GM19035 (cell line): ENCODE measurements around the gene BMP5.
A peak's percentile ranks its signal among the peaks of the same experiment; 100 is the strongest.

ENCODE experiments used
- ATAC-seq: cut with Tn5 transposase; IDR thresholded peaks from one replicate; pipeline ENCODE4 v1.9.1; 2021; ENCODE audit not compliant: unreplicated experiment

BMP5 gene

DNA sequence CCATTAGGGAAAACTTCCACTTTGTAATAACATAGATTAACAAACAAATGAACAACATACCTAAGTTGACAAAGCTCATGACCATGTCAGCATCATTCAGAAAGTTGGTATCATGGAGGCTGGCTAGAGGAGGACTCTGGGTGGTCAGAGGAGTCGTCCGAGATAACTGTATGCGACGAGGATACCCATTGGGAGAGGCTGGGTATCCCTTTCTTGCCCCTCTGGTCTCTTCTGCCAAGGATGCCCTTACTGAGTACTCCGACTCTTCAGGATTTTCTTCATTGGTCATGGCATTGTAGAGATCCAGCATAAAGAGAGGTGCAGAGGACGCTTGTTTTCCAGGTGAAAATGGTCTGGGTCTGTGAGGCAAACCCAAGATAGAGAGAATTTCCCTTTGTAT is 1.1 kb downstream of the BMP5 start:
- no peak for ATAC-seq

DNA sequence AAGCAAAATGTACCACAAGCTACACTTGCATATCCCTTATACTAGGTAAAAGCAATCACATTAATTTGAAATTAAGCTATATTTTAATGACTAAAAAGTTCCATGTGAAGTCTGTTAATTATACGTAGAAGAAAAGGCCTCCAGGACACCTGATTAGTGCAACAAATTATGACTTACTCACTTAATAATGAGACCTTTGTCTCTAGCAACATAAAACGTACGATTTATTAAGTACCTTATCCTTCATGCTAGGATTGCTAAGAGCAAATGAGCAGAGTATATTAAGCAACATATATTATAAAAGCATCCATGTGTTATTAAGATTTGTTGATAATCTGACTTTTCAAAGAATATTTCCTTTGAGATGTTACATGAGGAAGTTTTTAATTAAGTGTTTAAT is 2.5 kb downstream of the BMP5 start:
- no peak for ATAC-seq

DNA sequence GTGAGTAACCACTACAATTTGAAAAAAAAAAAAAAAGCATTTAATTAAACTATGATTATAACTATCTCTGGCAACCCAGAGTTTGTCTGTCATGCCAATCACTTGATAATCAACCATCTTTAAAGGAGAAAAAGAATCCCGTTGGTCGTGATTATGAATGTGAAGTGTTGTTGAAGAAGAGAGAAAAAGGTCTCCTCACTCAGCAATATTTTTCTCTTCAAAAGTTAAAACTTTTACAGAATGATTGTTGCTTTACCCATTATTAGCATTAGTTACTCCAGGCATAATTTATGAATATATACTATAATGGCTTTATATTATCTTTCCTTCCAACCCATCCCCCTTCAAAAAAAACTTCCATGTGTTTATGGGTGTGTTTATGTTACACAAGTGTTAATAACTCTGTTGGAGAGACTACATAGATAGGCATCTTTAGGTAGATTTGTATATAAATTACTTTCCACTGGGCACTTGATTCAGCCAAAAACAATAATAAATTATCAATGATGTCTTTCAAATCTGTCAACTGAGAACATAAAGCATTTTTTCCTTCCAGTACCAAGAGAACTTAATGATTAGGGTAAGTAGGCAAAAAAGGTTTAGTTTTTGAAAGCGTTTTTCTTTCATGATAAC is 5.1 kb downstream of the BMP5 start:
- no peak for ATAC-seq

DNA sequence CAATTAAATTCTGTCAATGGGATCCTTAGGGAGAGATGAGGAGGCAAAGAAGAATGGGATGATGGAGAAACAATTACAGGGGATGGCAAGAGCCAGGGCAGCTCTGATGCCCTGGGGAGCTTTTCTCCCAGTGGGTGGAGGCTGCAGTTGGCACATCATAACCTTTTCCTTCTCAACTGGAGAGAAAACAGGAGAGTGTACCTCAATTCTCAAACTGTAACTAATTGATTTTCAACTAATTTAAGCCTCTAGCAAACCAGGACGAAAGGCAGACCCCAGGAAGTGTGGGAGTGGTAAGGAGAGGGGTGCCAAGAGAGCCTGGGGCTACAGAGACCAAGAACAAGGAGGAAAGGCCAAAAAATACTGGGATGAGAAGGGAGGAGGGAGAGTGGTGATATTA is 5.7 kb downstream of the BMP5 start:
- ATAC-seq: no peak

DNA sequence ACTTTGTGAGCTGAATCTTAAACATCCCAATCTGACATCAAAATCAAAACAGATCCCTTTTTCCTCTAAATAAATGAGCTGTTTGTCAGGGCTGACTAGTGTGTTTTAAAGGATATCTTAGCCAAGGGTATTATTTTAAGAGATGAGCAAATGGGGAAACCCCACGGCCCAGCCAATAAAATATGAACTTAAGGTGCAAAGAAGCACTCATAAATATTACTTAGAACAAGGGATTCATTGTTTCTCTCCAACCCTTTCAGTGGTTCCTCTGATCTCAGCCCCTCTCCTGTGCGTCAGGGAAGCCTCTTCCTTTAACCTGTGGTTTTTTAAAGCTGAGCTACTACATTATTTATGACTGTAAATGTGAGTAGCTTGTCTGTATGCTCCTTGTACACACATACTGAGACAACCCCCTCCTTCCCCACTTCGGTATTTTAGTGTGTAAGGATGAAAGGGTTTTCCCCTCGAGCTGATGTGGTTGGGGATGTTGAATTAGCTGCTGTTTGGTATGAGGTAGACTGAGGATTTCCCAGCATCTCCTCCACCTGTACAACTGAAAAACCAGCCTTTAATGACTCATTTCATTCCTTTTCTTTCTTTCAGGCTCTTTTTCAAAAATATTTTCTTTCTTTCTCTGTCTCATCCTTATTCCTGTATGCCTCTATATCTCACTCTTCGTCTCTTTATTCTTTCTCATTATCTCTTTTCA is 6.5 kb downstream of the BMP5 start:
- ATAC-seq: peak; percentile 95

DNA sequence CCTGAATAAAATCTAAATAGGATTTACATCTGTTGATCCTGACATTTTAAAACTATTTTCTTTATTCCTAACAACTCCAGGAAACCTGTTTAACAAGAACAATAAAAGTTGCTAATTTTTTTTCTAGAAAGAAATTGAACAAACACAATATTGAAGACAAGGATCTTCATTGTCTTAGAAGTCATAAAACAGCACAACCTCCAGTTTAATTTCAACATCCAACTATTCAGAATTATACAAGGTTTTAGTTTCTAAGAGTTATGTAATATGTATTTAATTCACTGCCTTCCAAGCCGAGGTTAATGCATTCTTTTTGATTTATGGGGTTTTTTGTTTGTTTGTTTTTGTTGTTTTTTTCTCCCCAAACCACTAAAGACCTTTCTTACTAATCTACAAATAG is 7.2 kb downstream of the BMP5 start:
- no peak for ATAC-seq

DNA sequence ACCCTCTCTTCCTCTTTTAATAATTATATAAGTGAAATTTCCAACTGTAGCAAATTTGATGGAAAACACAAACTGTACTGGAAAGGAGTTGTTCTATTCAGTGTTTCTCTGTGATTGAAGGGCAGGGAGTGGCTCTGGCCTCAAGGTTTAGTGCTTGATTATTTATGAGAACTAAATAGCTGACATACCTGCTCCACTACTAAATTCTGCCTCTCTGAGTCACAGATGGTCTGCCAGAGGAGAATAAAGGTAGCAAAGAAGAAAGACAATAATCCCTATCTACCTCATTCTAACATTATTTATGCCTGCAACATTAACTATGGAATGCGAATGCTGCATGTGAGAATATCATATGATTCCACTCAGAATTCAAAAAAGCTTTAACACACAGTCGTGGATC is 9.3 kb downstream of the BMP5 start:
- ATAC-seq: no peak

DNA sequence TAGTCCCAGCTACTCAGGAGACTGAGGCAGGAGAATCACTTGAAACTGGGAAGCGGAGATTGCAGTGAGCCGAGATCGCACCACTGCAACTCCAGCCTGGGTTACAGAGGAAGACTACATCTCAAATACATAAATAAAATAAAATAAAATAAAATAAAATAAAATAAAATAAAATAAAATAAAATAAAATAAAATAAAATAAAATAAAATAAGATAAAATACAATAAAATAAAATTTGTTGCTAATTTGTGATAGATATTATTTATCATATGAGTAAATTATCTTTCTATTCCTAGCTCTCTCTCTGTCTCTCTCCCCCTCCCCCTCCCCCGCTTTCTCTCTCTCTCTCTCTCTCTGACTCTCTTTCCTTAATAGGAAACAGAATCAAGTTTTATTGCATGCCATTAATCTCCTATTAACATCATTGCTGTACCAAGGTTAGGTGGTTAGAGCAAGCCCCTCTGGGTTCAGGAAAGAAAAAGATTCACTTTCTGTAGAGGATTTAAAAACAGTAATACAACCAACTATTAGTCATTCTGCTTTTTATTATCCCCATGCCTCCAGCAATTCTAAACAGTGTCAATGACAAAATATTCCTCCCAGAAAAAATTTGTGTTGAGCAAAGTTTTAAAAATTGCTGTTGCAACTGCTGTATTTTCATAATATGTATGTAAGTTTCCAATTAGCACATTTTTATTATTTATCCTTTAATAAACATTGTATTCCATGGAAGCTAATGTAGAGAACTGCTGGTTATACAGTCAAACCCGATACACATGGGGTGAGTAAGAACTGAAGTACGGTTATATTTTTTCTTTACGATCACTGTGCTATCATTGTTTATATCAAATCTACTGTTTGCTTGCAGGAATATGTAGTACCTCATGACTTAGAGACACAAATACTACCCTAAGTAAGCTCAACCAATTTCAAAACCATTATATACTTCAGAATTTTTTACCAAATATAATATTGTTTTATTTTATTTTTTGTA is 22.1 kb downstream of the BMP5 start:
- ATAC-seq: no peak

DNA sequence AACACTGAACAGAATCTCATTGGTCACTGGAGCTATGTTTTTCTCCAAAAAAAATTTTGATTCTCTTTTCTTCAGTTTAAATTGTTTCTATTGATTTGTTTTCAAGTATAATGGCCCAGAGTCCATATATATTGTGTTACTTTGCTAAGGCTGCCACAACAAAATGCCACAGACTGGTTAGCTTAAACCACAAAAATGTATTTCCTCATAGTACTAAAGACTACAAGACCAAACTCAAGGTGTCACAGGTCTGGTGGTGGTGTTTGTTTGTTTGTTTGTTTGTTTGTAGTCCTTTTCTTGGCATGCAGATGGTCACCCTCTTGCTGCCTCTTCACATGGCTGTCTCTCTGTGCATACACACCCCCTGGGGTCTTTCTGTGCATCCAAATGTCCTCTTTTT is 34.0 kb downstream of the BMP5 start:
- ATAC-seq: no peak

DNA sequence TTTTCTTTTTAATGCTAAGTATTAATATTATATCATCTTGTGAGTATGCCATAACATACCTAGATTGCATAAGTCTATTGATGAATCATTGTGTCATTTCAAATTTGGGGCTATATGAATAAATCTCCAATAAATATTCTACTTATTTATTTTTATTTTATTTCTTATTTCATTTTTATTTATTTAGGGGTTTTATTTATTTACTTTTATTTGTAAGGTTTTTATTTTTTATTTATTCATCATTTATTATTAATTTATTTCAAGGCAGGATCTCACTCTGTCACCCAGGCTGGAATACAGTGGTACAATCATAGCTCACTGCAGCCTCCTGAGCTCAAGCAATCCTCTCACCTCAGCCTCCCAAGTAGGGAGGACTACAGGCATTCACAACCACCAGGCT is 36.3 kb downstream of the BMP5 start:
- ATAC-seq: no peak

DNA sequence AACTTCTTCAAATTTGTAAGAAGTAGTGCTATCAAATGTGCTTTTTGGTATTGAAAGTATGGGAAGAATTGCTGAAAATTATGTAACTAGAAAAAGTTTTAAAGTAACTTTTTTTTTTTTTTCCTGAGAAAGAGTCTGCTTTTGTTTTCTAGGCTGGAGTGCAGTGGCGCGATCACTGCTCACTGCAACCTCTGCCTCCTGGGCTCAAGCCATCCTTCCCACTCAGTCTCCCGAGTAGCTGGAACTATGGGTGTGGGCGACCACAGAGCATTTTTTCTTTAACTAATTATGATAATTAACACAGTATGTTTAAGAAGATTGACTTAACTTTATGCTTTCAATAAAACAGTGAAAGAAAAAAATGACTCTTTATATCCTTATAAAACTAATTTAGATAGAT is 38.4 kb downstream of the BMP5 start:
- ATAC-seq: no peak

DNA sequence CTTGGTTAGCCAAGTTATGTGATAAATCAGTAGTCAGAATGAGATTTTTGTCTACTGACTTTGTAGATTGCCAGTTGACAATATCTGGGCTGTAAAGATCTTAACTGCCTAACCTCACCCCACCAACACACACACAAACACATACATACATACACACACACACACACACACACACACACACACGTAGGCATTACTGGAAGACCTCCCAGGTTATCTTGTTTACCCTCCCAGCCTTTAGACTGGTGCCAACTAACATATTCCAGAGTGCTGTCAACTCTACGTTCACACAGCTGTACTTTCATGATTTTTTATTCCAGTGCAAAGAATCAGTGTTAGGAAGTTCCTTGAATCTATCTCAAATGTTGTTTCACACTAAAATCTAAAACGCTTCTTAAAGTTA is 38.9 kb downstream of the BMP5 start:
- ATAC-seq: no peak

DNA sequence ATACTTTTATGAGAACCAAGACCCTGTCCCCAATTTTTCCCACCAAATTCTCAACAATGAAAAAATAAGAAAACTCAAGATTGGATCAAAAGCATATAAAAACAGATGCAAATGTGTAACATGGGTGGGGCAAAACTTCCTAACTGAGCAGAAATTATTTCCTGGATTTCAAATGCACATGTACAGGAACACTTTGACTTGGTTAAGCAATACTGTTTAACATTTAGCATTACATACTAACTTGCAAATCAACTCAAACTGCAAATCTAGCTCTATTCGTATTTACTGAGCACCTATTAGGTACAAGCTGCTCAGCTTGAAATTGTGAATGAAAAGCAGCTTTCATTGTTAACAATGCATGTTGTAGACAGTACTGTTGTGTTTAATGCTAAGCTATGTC is 40.2 kb downstream of the BMP5 start:
- no peak for ATAC-seq

DNA sequence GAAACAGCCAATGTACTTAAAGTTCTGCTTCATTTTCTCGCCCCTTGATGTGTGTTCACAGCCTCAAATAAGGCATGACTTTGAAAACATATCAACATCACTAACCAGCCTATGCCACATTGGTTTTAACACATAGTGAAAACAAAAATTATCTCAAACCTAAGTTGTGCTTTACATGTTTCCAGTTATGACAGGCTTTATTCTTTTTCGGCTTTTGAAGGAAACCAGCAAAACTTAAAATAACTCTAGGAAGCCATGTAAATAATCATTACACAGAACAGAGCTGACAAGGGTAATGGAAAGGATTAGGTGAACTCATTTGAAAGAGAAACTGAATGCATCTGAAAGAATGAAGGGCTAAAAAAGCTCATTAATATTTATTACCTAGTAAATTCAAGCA is 42.1 kb downstream of the BMP5 start:
- ATAC-seq: peak; percentile 70

DNA sequence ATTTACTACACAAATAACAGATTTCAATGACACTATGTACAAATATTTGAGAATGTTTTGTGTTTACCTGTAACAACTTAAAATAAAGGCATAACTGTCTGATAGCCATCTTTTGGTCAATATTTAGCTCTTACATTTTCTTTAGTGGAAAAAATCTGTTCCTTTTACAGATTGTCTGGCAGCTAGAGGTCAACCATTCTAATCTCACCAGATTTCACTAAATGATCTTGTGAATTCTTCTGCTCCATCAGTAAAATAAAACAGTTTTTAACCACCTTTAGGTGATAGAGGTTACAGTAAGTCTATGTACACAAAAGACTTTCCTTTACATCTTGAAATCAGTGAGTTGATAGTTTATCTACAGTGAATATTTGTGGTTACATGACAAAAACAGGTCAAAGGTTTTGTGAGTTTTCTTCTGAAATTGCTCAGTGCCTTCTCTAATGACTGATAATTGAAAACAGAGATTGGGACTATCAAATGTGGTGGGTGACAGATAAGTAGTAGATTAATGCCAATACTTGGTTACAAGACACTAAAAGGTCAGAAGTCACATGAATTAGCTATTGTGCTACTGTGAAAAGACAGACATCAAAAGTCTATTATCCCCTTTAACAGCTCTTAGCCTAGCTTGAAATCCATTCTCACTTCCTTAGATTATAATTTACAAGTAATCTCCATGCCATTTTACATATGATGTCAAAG is 47.4 kb downstream of the BMP5 start:
- ATAC-seq: no peak

DNA sequence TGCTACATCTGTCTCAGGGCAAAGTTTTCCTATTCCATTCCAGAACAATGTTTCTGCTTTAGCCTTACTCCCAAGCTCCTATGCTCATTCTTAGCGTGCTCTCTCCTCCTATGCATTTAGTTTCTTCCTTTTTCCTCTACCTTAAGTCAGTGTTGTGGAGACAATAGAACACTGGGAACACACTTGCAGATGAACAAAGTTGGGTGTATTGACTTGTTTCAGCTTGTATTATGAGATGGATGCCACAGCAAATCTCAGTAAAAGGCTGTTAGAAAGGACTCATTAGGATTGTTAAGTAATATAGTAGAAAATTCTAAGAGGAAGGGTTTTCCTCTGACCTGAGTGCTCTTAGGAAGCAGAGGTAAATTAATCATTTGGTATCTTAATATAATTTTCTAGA is 48.4 kb downstream of the BMP5 start:
- no peak for ATAC-seq

DNA sequence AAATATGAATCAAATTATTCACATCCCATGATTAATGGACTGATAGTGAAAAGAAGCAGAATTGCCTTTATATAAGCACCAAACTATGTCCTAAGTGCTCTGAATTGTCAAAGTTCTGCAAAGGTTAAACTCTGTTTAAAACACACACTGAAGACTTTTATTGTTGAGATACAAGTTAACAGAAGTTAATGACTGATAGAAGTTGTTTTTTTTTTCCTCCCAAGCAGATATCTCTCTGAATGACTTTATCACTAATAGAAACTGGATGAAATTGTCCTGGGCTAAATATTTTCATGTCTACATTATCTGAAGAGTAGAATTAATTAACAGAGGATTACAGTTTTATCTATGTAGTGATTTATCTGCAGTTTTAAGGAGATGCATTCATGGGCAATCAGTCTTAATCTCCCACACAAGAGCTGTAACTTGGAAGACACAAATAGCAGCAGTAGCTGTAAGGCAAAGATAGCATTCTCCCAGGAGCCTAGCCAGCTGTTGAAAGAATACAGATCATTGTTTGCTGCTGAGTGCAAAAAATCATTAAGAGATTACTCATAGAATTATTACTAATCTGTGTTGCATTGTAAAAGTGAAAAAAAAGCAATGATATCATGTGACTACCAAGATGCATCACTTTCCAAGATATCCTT is 49.9 kb downstream of the BMP5 start:
- ATAC-seq: no peak

DNA sequence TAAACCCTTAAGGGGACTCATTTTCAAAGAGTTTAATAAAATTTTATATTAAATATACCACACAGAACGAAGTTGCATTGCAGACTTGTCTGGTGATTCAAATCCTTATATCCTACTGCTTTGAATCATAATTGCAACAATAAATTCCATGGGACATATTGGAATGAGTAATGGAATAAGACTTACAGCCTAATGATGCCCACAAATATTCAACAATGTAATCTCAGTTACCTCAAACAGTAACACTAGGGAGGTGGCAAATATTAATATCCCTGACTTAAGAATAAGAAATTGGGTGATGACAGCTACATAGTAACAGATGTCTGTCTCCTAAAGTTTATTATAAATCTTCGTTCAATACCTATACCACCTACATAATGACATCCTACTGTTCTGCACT is 52.6 kb downstream of the BMP5 start:
- ATAC-seq: no peak

DNA sequence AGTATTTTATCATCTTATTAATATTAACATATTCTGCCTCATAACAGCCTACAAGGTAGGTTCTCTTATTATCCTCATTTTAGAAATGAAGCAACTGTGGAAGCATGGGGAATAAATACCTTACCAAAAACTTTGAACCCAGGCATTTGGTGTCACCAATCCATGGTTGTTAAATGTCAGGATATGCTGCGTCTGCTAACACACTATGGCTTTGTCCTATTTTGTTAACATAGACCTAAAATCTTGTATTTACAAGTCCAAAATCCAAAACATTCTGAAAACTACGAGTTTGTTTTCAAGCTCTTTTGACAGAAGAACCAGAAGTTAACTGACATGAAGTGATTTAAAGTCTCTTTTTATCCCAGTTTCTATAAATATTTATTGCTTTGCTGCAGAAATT is 53.4 kb downstream of the BMP5 start:
- no peak for ATAC-seq

DNA sequence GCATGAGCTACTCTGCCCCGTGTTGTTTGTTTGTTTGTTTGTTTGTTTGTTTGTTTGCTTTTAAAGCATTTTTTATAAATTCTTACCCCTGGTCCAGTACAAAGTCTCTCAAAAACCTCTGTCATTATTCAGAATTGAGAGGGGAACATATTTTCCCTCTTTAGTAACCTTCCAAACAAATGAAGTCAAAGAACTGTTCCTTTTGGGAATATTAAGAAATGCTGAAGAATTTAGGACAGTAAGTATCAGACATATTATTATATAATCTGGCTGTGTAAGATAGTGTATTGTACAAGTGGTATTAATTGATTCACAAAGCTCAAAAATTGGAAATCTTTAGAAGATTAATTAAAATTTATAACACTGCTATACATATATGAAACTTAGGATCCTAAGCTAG is 54.7 kb downstream of the BMP5 start:
- ATAC-seq: no peak

DNA sequence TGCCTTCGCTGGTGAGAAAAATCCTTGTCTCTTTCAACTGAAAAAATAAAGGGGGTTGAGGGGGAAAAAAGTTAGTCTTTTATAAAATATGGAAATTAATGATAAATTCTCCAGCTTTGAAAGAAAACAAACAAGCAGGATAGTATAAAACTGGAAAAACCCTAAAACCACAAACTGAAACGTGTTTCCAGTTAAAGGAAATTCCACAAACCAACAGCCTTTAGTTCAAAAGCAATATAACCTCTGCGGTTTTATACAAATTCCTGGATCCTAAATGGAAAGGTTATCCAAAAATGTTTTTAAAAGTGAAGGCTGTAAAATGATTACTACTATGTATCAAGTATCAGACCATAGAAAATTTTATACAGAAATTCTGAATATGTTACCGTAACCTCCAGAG is 55.6 kb downstream of the BMP5 start:
- no peak for ATAC-seq
